ENCODE results near the gene PI16.

DNA sequence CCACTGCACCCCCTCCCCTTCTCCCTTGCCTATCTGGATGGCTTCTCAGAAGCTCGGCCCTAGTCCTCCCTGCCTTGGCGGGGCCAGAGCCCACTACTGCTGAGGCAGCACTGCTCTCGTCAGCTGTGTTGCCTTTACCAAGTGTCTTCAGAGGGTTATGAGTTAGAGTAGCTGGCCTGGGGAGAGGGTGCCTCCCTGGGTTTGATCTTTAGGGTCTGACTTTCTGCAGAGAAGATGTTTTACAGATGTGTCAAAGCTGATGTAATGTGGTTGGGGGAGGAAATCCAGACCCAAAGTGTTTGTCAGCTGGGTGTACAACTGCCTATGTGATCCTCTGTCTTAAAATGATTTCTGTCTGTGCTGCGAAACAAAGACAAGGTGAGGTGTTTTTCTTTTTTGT, 30.4 kb upstream of the PI16 start:
- TF ChIP-seq CTCF (IDR thresholded peaks at IDR 0.05; ENCODE audit: insufficient read depth, low read length) (no peak), REST (IDR thresholded peaks at IDR 0.05; ENCODE audit: insufficient replicate concordance, low read depth) (no peak), POLR2AphosphoS5 (IDR thresholded peaks at IDR 0.05; ENCODE audit: low read depth) (no peak)
